Upper lobe of right lung (tissue), 1 donor: ENCODE measurements around the gene FOXP1. TPM values are rescaled to one million over a fixed set of nuclear protein-coding genes. Genes with fewer than 3 reads are reported as not detected.

Experiments used
- ATAC-seq: fragments of 200-7000 bp; cut with Tn5 transposase; one replicate; pipeline ENCODE4 v1.9.1; 2020; ENCODE audit warnings: mild to moderate bottlenecking, moderate library complexity
- DNase-seq: peaks from one replicate; pipeline ENCODE4 v3.0.0-alpha.2; 2020
- H3K27ac ChIP-seq: fragments of 200-600 bp; one replicate; pipeline ENCODE4 v1.8.0; 2022
- H3K27me3 ChIP-seq: fragments of 200-600 bp; one replicate; pipeline ENCODE4 v1.8.0; 2022; ENCODE audit warnings: mild to moderate bottlenecking
- H3K36me3 ChIP-seq: fragments of 200-600 bp; one replicate; pipeline ENCODE4 v1.8.0; 2022
- H3K4me1 ChIP-seq: fragments of 200-600 bp; one replicate; pipeline ENCODE4 v1.8.0; 2022
- H3K4me3 ChIP-seq: fragments of 200-600 bp; one replicate; pipeline ENCODE4 v1.8.0; 2022; ENCODE audit warnings: mild to moderate bottlenecking
- H3K9me3 ChIP-seq: fragments of 200-600 bp; one replicate; pipeline ENCODE4 v1.8.0; 2022
- intact Hi-C: fragments of 100-400 bp; cut with DNase I; formaldehyde crosslinking; loops from one replicate; pipeline ENCODE4 v1.11.0; 2022
- total RNA-seq: library from RNA; stranded (reverse); fragmentation: NEBNext Ultra II Directional; extraction: Animal tissue kit (Norgen Biotek cat#: 25700); gene quantifications from one replicate; pipeline ENCODE4 v1.2.1, GENCODE V29; 2021
- TF ChIP-seq, protein P1 (sequence below): fragments of 200-600 bp; IDR thresholded peaks from one replicate; pipeline ENCODE4 v1.8.0; 2022; ENCODE audit warnings: antibody characterized with exemption
- donor health status: DM: no; HTN: yes; CAD: no; lungs with severe emphysema.

FOXP1 gene
- total RNA-seq, 1 donor from 2014 or later, result 140 TPM

- DNase-seq, result no peak
- Histone ChIP-seq H3K36me3 (no peaks in the 10 kb centered on the region), H3K27ac (no peak overlapping the region), H3K4me3 (no peak overlapping the region), H3K9me3 (no peaks in the 10 kb centered on the region), H3K27me3 (no peaks in the 10 kb centered on the region), H3K4me1 (no peaks in the 10 kb centered on the region)
- no peak for ATAC-seq
- intact Hi-C loops, result no loop called here
- TF ChIP-seq, protein P1, sequence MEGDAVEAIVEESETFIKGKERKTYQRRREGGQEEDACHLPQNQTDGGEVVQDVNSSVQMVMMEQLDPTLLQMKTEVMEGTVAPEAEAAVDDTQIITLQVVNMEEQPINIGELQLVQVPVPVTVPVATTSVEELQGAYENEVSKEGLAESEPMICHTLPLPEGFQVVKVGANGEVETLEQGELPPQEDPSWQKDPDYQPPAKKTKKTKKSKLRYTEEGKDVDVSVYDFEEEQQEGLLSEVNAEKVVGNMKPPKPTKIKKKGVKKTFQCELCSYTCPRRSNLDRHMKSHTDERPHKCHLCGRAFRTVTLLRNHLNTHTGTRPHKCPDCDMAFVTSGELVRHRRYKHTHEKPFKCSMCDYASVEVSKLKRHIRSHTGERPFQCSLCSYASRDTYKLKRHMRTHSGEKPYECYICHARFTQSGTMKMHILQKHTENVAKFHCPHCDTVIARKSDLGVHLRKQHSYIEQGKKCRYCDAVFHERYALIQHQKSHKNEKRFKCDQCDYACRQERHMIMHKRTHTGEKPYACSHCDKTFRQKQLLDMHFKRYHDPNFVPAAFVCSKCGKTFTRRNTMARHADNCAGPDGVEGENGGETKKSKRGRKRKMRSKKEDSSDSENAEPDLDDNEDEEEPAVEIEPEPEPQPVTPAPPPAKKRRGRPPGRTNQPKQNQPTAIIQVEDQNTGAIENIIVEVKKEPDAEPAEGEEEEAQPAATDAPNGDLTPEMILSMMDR, result no peak
These were observed 315.0 kb downstream of the FOXP1 start for GRCh38 chr3:71268462-71268999.

GRCh38 chr3:71266875-71267274 lies 316.7 kb downstream of the FOXP1 start:
- Histone ChIP-seq H3K27ac (no peak overlapping the region), H3K4me3 (no peak overlapping the region), H3K9me3 (no peaks in the 10 kb centered on the region), H3K36me3 (no peaks in the 10 kb centered on the region), H3K4me1 (no peaks in the 10 kb centered on the region), H3K27me3 (no peaks in the 10 kb centered on the region)
- TF ChIP-seq, protein P1, result no peak
- intact Hi-C loops, result no loop called here
- ATAC-seq (no peak), DNase-seq (no peak)

GRCh38 chr3:71265365-71265915 lies 318.1 kb downstream of the FOXP1 start:
- H3K4me1 ChIP-seq, result no peaks in the 10 kb centered on the region
- no peaks in the 10 kb centered on the region for H3K27me3 ChIP-seq
- DNase-seq (no peak), ATAC-seq (no peak)
- no peaks in the 10 kb centered on the region for H3K36me3 ChIP-seq
- TF ChIP-seq, protein P1, result no peak
- H3K9me3 ChIP-seq, result no peaks in the 10 kb centered on the region
- intact Hi-C loops, result no loop called here
- no peak overlapping the region for H3K4me3 ChIP-seq
- no peak overlapping the region for H3K27ac ChIP-seq

- H3K27ac ChIP-seq, result no peak overlapping the region
- no peak for DNase-seq
- H3K9me3 ChIP-seq, result no peaks in the 10 kb centered on the region
- intact Hi-C loops, result no loop called here
- no peak overlapping the region for H3K4me3 ChIP-seq
- no peaks in the 10 kb centered on the region for H3K36me3 ChIP-seq
- no peaks in the 10 kb centered on the region for H3K4me1 ChIP-seq
- no peaks in the 10 kb centered on the region for H3K27me3 ChIP-seq
- TF ChIP-seq, protein P1, result no peak
- no peak for ATAC-seq
These were observed 318.7 kb downstream of the FOXP1 start for GRCh38 chr3:71264840-71265239.

- DNase-seq (no peak), ATAC-seq (peak; percentile 39)
- Histone ChIP-seq H3K27ac (peak overlapping the region; percentile 45), H3K27me3 (no peaks in the 10 kb centered on the region), H3K4me3 (no peak overlapping the region), H3K4me1 (peaks cover 7% of the 10 kb centered on the region), H3K36me3 (no peaks in the 10 kb centered on the region), H3K9me3 (no peaks in the 10 kb centered on the region)
- intact Hi-C loops, result no loop called here
- TF ChIP-seq, protein P1, result no peak
These were observed 320.9 kb downstream of the FOXP1 start for GRCh38 chr3:71262364-71263265.
